Activated CD4-positive, alpha-beta T cell treated with anti-CD3 and anti-CD28 coated beads, Interleukin-2, amount 50 U/mL, for 1 hour (primary cell): ENCODE results near the gene CRYBG1.
"Not testable (repeated sequence)": the region's sequence is repeated elsewhere in the genome, so short reads cannot be mapped to it uniquely, and the experiment has no call there.

Source experiments
- DNase-seq: peaks from one replicate; pipeline ENCODE4 v3.0.0-alpha.2; 2020

The CRYBG1 gene

GRCh38 chr6:106530026-106530425, 169.5 kb downstream of the CRYBG1 start:
- DNase-seq: no peak

GRCh38 chr6:106530502-106530901, 170.0 kb downstream of the CRYBG1 start:
- DNase-seq: no peak

- DNase-seq: no peak
These were observed 172.5 kb downstream of the CRYBG1 start for GRCh38 chr6:106533054-106533453.

- DNase-seq: no peak
These were observed 173.5 kb downstream of the CRYBG1 start for GRCh38 chr6:106534004-106534403.

GRCh38 chr6:106534564-106534982, 174.1 kb downstream of the CRYBG1 start:
- peak; percentile 30 for DNase-seq

- DNase-seq: no peak
These were observed 174.5 kb downstream of the CRYBG1 start for GRCh38 chr6:106535012-106535411.

- DNase-seq: no peak
These were observed 175.8 kb downstream of the CRYBG1 start for GRCh38 chr6:106536357-106536756.

- DNase-seq: no peak
These were observed 176.3 kb downstream of the CRYBG1 start for GRCh38 chr6:106536851-106537250.

- no peak for DNase-seq
These were observed 177.1 kb downstream of the CRYBG1 start for GRCh38 chr6:106537662-106538061.

- no peak for DNase-seq
These were observed 177.6 kb downstream of the CRYBG1 start for GRCh38 chr6:106538145-106538544.

- no peak for DNase-seq
These were observed 179.4 kb downstream of the CRYBG1 start for GRCh38 chr6:106539936-106540335.

GRCh38 chr6:106540432-106540831, 179.9 kb downstream of the CRYBG1 start:
- DNase-seq: no peak

GRCh38 chr6:106540907-106541306, 180.4 kb downstream of the CRYBG1 start:
- no peak for DNase-seq

GRCh38 chr6:106546261-106546690, 185.8 kb downstream of the CRYBG1 start:
- DNase-seq: no peak

GRCh38 chr6:106546691-106547414, 186.3 kb downstream of the CRYBG1 start:
- DNase-seq: no peak

- DNase-seq: peak; percentile 16
These were observed 187.3 kb downstream of the CRYBG1 start for GRCh38 chr6:106547601-106548453.

- DNase-seq: not testable (repeated sequence)
These were observed 188.5 kb downstream of the CRYBG1 start for GRCh38 chr6:106548926-106549455.

GRCh38 chr6:106549521-106549920, 189.0 kb downstream of the CRYBG1 start:
- no peak for DNase-seq

GRCh38 chr6:106551155-106551554, 190.6 kb downstream of the CRYBG1 start:
- no peak for DNase-seq

- no peak for DNase-seq
These were observed 192.9 kb downstream of the CRYBG1 start for GRCh38 chr6:106553440-106553839.

GRCh38 chr6:106555767-106556166, 195.2 kb downstream of the CRYBG1 start:
- DNase-seq: no peak

GRCh38 chr6:106556368-106556960, 195.9 kb downstream of the CRYBG1 start:
- DNase-seq: no peak

GRCh38 chr6:106557837-106558236, 197.3 kb downstream of the CRYBG1 start:
- no peak for DNase-seq
